Stimulated activated CD4-positive, alpha-beta T cell treated with anti-CD3 and anti-CD28 coated beads, Interleukin-15, amount 100 ng/mL, for 1 hour (primary cell): ENCODE results near the gene TCF4.

Experiments used
- DNase-seq, 2 donors: peaks; one replicate each; pipeline ENCODE4 v3.0.0-alpha.2; 2020; ENCODE audit warnings: low read depth in 1 of 2, low spot score in 1 of 2

TCF4 gene

GRCh38 chr18:55202232-55202917 is 385.6 kb downstream of the TCF4 start:
- DNase-seq, result no peak

GRCh38 chr18:55199291-55199963 is 388.6 kb downstream of the TCF4 start:
- DNase-seq, result no peak

- DNase-seq, result no peak
Observed at GRCh38 chr18:55195863-55196262, 392.1 kb downstream of the TCF4 start.

GRCh38 chr18:55189972-55190371 is 398.0 kb downstream of the TCF4 start:
- DNase-seq, result no peak

- DNase-seq, result no peak
Observed at GRCh38 chr18:55186588-55186987, 401.4 kb downstream of the TCF4 start.

GRCh38 chr18:55185391-55185790 is 402.6 kb downstream of the TCF4 start:
- DNase-seq, result no peak

GRCh38 chr18:55179835-55180234 is 408.2 kb downstream of the TCF4 start:
- DNase-seq, result no peak

- no peak for DNase-seq
Observed at GRCh38 chr18:55179425-55179824, 408.6 kb downstream of the TCF4 start.

GRCh38 chr18:55173291-55173690 is 414.7 kb downstream of the TCF4 start:
- DNase-seq, result no peak
